B cell (primary cell): ENCODE measurements around the gene TMEM125. TPM values are rescaled to one million over a fixed set of nuclear protein-coding genes. Genes with fewer than 3 reads are reported as not detected.

Experiments
- ATAC-seq: fragments of 200-7000 bp; cut with Tn5 transposase; one replicate; pipeline ENCODE4 v1.10.0; 2021; ENCODE audit warnings: low read depth, mild to moderate bottlenecking, moderate number of reproducible peaks, moderate library complexity
- CTCF ChIA-PET: fragments of 350-600 bp; sonication (Branson Sonifier 250); formaldehyde crosslinking; loops from one replicate; lab custom pipeline; 2021; ENCODE audit warnings: antibody characterized with exemption, inconsistent platforms; lab: Charles Lee
- POLR2A ChIA-PET: fragments of 350-600 bp; sonication (Branson Sonifier 250); formaldehyde crosslinking; loops from one replicate; lab custom pipeline; 2021; ENCODE audit warnings: antibody characterized with exemption; lab: Charles Lee
- DNase-seq: peaks from one replicate; pipeline ENCODE4 v3.0.0; 2013
- H2AFZ ChIP-seq: 2 replicates; pipeline ENCODE4 v1.6.1; 2012; ENCODE audit warnings: mild to moderate bottlenecking, low read depth, low read length; ENCODE audit not compliant: insufficient read depth, poor library complexity, severe bottlenecking
- H3K27ac ChIP-seq, 2 donors: 1 replicate in 1 of 2; 2 replicates in 1 of 2; pipeline ENCODE4 v1.5.1; 2012 to 2013; ENCODE audit warnings: low read length in 2 of 2, mild to moderate bottlenecking in 2 of 2, moderate library complexity in 1 of 2
- H3K27me3 ChIP-seq, 4 experiments: fragments of 200-600 bp in 1 of 4; sonication (generic) in 1 of 4; replicated peaks in 1 of 4; 1 replicate in 2 of 4; 2 replicates in 2 of 4; pipeline versions ENCODE4 v1.6.1 to v1.7.0; 2013 to 2016; ENCODE audit warnings: low read length in 3 of 4, mild to moderate bottlenecking in 2 of 4, mixed read lengths in 1 of 4, moderate library complexity in 1 of 4; ENCODE audit not compliant: insufficient read depth in 4 of 4, control insufficient read depth in 3 of 4; ENCODE audit errors: control extremely low read depth in 1 of 4
- H3K36me3 ChIP-seq, 2 experiments: replicated peaks in 1 of 2; 1 replicate in 1 of 2; 2 replicates in 1 of 2; pipeline versions ENCODE4 v1.6.1 to v1.7.1; 2013; ENCODE audit warnings: low read length in 1 of 2; ENCODE audit not compliant: insufficient read depth in 2 of 2, control insufficient read depth in 1 of 2; ENCODE audit errors: control extremely low read depth in 1 of 2, extremely low read depth in 1 of 2
- H3K4me1 ChIP-seq, 2 donors: fragments of 200-600 bp in 1 of 2; sonication (generic) in 1 of 2; 1 replicate in 1 of 2; 2 replicates in 1 of 2; pipeline versions ENCODE4 v1.5.1 to v1.6.1; 2013 to 2017; ENCODE audit warnings: low read length in 2 of 2; ENCODE audit not compliant: control insufficient read depth in 2 of 2, insufficient read depth in 2 of 2
- H3K4me2 ChIP-seq: replicated peaks from 2 replicates; pipeline ENCODE3; 2012; ENCODE audit warnings: mild to moderate bottlenecking, low read depth, low read length; ENCODE audit not compliant: poor library complexity, severe bottlenecking
- H3K4me3 ChIP-seq, 5 experiments: fragments of 200-600 bp in 1 of 5; sonication (generic) in 1 of 5; 1 replicate in 3 of 5; 2 replicates in 2 of 5; pipeline versions ENCODE4 v1.5.1 to v1.7.0; 2011 to 2016; ENCODE audit warnings: low read length in 4 of 5, mild to moderate bottlenecking in 4 of 5, low read depth in 2 of 5, control low read depth in 1 of 5, moderate library complexity in 1 of 5; ENCODE audit not compliant: insufficient read depth in 1 of 5; ENCODE audit errors: control extremely low read depth in 1 of 5, extremely low read depth in 1 of 5
- H3K79me2 ChIP-seq: fragments of 200-600 bp; sonication (generic); one replicate; pipeline ENCODE4 v1.6.0; 2016; ENCODE audit warnings: low read length; ENCODE audit not compliant: control insufficient read depth, insufficient read depth
- H3K9ac ChIP-seq: fragments of 200-600 bp; sonication (generic); 2 replicates; pipeline ENCODE4 v1.6.1; 2017; ENCODE audit warnings: mild to moderate bottlenecking, low read length, moderate library complexity
- H3K9me3 ChIP-seq, 3 donors: one replicate each; pipeline versions ENCODE4 v1.6.1 to v1.7.1; 2013; ENCODE audit warnings: low read length in 2 of 3; ENCODE audit not compliant: control insufficient read depth in 2 of 3, insufficient read depth in 1 of 3; ENCODE audit errors: control extremely low read depth in 1 of 3
- H4K20me1 ChIP-seq: 2 replicates; pipeline ENCODE4 v1.6.0; 2012; ENCODE audit warnings: mild to moderate bottlenecking, low read length; ENCODE audit not compliant: insufficient read depth, control insufficient read depth, poor library complexity, severe bottlenecking
- H3K27ac Mint-ChIP-seq: one replicate; pipeline ENCODE4 v1.8.0; 2021; ENCODE audit warnings: mixed read lengths
- H3K27me3 Mint-ChIP-seq: one replicate; pipeline ENCODE4 v1.8.0; 2021; ENCODE audit warnings: mixed read lengths
- H3K4me1 Mint-ChIP-seq: one replicate; pipeline ENCODE4 v1.8.0; 2021; ENCODE audit warnings: mixed read lengths
- H3K4me3 Mint-ChIP-seq: one replicate; pipeline ENCODE4 v1.8.0; 2021; ENCODE audit warnings: mixed read lengths
- H3K9me3 Mint-ChIP-seq: one replicate; pipeline ENCODE4 v1.8.0; 2022; ENCODE audit warnings: mixed read lengths; ENCODE audit not compliant: insufficient read depth
- CTCF ChIP-seq: fragments of 200-600 bp; IDR thresholded peaks from one replicate; pipeline ENCODE4 v1.8.0; 2022; ENCODE audit warnings: antibody characterized with exemption, mild to moderate bottlenecking
- EZH2 ChIP-seq: IDR thresholded peaks from 2 replicates; pipeline ENCODE4 v1.6.1; 2012; ENCODE audit warnings: borderline replicate concordance, low read depth, mild to moderate bottlenecking, moderate library complexity, low read length; ENCODE audit not compliant: insufficient read depth, poor library complexity, severe bottlenecking
- WGBS: methylation state at CpG from one replicate; pipeline ENCODE4 v1.1.5; 2013; ENCODE audit warnings: missing lambda C conversion rate; ENCODE audit not compliant: insufficient coverage; 5-methylcytosine and 5-hydroxymethylcytosine counted together
- intact Hi-C: fragments of 100-400 bp; cut with micrococcal nuclease; formaldehyde crosslinking; loops from one replicate; pipeline ENCODE4 v1.10.0; 2022
- polyA plus RNA-seq: library from polyadenylated mRNA; depleted of rRNA; stranded (reverse); fragments of >200 nt; gene quantifications from 2 replicates; pipeline ENCODE4 v1.2.3, GENCODE V29; 2012
- total RNA-seq, 2 donors: library from RNA; stranded (reverse); fragments of 120-200 nt in 1 of 2; gene quantifications; 1 replicate in 1 of 2; 2 replicates in 1 of 2; pipeline versions ENCODE4 v1.2.3 to v1.2.4, GENCODE V29; 2013 to 2022

The TMEM125 gene
- total and polyA plus RNA-seq, 2 donors (not counting 1 experiment from before 2014, with no cell fraction given): not detected

GRCh38 chr1:43321331-43321891 lies 51.6 kb downstream of the TMEM125 start:
- ATAC-seq: no peak
- peaks cover 0 to 6% (median 4%) of the 10 kb centered on the region in 3 donors for H3K9me3 ChIP-seq
- DNase-seq: no peak
- no peaks in the 10 kb centered on the region for H3K4me1 ChIP-seq
- H4K20me1 ChIP-seq: no peaks in the 10 kb centered on the region
- H3K27ac ChIP-seq: no peak overlapping the region
- no peak overlapping the region for H3K9ac ChIP-seq
- Mint-ChIP-seq H3K27me3 (no peaks in the 10 kb centered on the region), H3K27ac (no peak overlapping the region), H3K9me3 (peaks cover 6% of the 10 kb centered on the region), H3K4me1 (no peaks in the 10 kb centered on the region), H3K4me3 (no peak overlapping the region)
- H2AFZ ChIP-seq: no peak overlapping the region
- no peak overlapping the region for H3K4me3 ChIP-seq
- TF ChIP-seq EZH2 (no peak), CTCF (no peak)
- POLR2A ChIA-PET: no interaction called here
- CTCF ChIA-PET: interaction anchor here (1.0 kb wide), 1 partner anchor 94 kb away, joined by 6 read pairs; no protein-coding TSS in a partner anchor
- H3K36me3 ChIP-seq: no peaks in the 10 kb centered on the region
- H3K27me3 ChIP-seq: no peaks in the 10 kb centered on the region
- intact Hi-C loops: no loop called here
- no peaks in the 10 kb centered on the region for H3K79me2 ChIP-seq
- WGBS: 96% methylated on average over 14 of the region's 16 CpGs
- no peak overlapping the region for H3K4me2 ChIP-seq

- H3K9me3 Mint-ChIP-seq: peaks cover 6% of the 10 kb centered on the region
- H3K79me2 ChIP-seq: no peaks in the 10 kb centered on the region
- intact Hi-C loops: no loop called here
- no peak overlapping the region for H2AFZ ChIP-seq
- H3K4me3 Mint-ChIP-seq: no peak overlapping the region
- ATAC-seq (no peak), DNase-seq (no peak)
- ChIA-PET CTCF (no interaction called here), POLR2A (no interaction called here)
- TF ChIP-seq EZH2 (no peak), CTCF (no peak)
- no peak overlapping the region for H3K27ac Mint-ChIP-seq
- H3K27me3 Mint-ChIP-seq: no peaks in the 10 kb centered on the region
- H3K4me2 ChIP-seq: no peak overlapping the region
- H3K4me3 ChIP-seq: no peak overlapping the region
- H3K4me1 ChIP-seq: no peaks in the 10 kb centered on the region
- no peaks in the 10 kb centered on the region for H3K4me1 Mint-ChIP-seq
- no peaks in the 10 kb centered on the region for H4K20me1 ChIP-seq
- no peaks in the 10 kb centered on the region for H3K36me3 ChIP-seq
- H3K27me3 ChIP-seq: no peaks in the 10 kb centered on the region
- H3K9ac ChIP-seq: no peak overlapping the region
- no peak overlapping the region for H3K27ac ChIP-seq
- peaks cover 0 to 6% (median 4%) of the 10 kb centered on the region in 3 donors for H3K9me3 ChIP-seq
- 98% methylated on average over 5 of the region's 5 CpGs for WGBS
Measured at GRCh38 chr1:43322506-43322905, 52.7 kb downstream of the TMEM125 start.
